Nephron progenitor cell (in vitro differentiated cells): ENCODE data around the gene UTP14C.
A peak's percentile ranks its signal among the peaks of the same experiment; 100 is the strongest.
"Not testable (repeated sequence)": the region's sequence is repeated elsewhere in the genome, so short reads cannot be mapped to it uniquely, and the experiment has no call there.

Experiments used
- DNase-seq: peaks from one replicate; pipeline ENCODE4 v3.0.0; 2021
- H3K27ac Mint-ChIP-seq: 2 replicates; pipeline ENCODE4 v1.8.0; 2021; ENCODE audit warnings: mild to moderate bottlenecking, moderate library complexity, mixed read lengths
- H3K27me3 Mint-ChIP-seq: 2 replicates; pipeline ENCODE4 v1.8.0; 2021; ENCODE audit warnings: mild to moderate bottlenecking, low read depth, mixed read lengths; ENCODE audit not compliant: poor library complexity
- H3K36me3 Mint-ChIP-seq: 2 replicates; pipeline ENCODE4 v1.8.0; 2021; ENCODE audit warnings: low read depth, mixed read lengths
- H3K4me1 Mint-ChIP-seq: 2 replicates; pipeline ENCODE4 v1.8.0; 2021; ENCODE audit warnings: mixed read lengths
- H3K4me3 Mint-ChIP-seq: 2 replicates; pipeline ENCODE4 v1.8.0; 2021; ENCODE audit warnings: mild to moderate bottlenecking, moderate library complexity, mixed read lengths
- H3K9me3 Mint-ChIP-seq: 2 replicates; pipeline ENCODE4 v1.8.0; 2021; ENCODE audit warnings: mild to moderate bottlenecking, moderate library complexity, mixed read lengths
- CTCF ChIP-seq: fragments of 200-600 bp; sonication (generic); IDR thresholded peaks from 2 replicates; pipeline ENCODE4 v1.5.0; 2021; ENCODE audit warnings: antibody characterized with exemption

The UTP14C gene

GRCh38 chr13:52043675-52044074 lies 19.2 kb downstream of the UTP14C start:
- Mint-ChIP-seq H3K36me3 (peaks cover 18% of the 10 kb centered on the region), H3K27ac (no peak overlapping the region), H3K4me1 (no peaks in the 10 kb centered on the region), H3K9me3 (peaks cover 17% of the 10 kb centered on the region), H3K4me3 (no peak overlapping the region), H3K27me3 (no peaks in the 10 kb centered on the region)
- TF ChIP-seq CTCF, result no peak
- DNase-seq, result no peak

GRCh38 chr13:52047463-52047862 lies 23.0 kb downstream of the UTP14C start:
- DNase-seq, result no peak
- peaks cover 21% of the 10 kb centered on the region for H3K9me3 Mint-ChIP-seq
- H3K4me1 Mint-ChIP-seq, result no peaks in the 10 kb centered on the region
- peaks cover 16% of the 10 kb centered on the region for H3K36me3 Mint-ChIP-seq
- TF ChIP-seq CTCF, result no peak
- no peak overlapping the region for H3K27ac Mint-ChIP-seq
- no peak overlapping the region for H3K4me3 Mint-ChIP-seq
- H3K27me3 Mint-ChIP-seq, result no peaks in the 10 kb centered on the region

- H3K9me3 Mint-ChIP-seq, result peaks cover 24% of the 10 kb centered on the region
- TF ChIP-seq CTCF, result no peak
- no peaks in the 10 kb centered on the region for H3K4me1 Mint-ChIP-seq
- no peak for DNase-seq
- no peak overlapping the region for H3K27ac Mint-ChIP-seq
- H3K4me3 Mint-ChIP-seq, result no peak overlapping the region
- peaks cover 18% of the 10 kb centered on the region for H3K36me3 Mint-ChIP-seq
- H3K27me3 Mint-ChIP-seq, result no peaks in the 10 kb centered on the region
Observed at GRCh38 chr13:52048516-52048915, 24.0 kb downstream of the UTP14C start.

GRCh38 chr13:52051400-52051799 lies 26.9 kb downstream of the UTP14C start:
- Mint-ChIP-seq H3K4me3 (no peak overlapping the region), H3K9me3 (peaks cover 30% of the 10 kb centered on the region), H3K4me1 (no peaks in the 10 kb centered on the region), H3K36me3 (peaks cover 9% of the 10 kb centered on the region), H3K27me3 (peaks cover 3% of the 10 kb centered on the region), H3K27ac (peak overlapping the region; percentile 1)
- TF ChIP-seq CTCF, result no peak
- DNase-seq, result no peak

- H3K4me3 Mint-ChIP-seq, result no peak overlapping the region
- peaks cover 9% of the 10 kb centered on the region for H3K36me3 Mint-ChIP-seq
- peaks cover 3% of the 10 kb centered on the region for H3K27me3 Mint-ChIP-seq
- H3K4me1 Mint-ChIP-seq, result no peaks in the 10 kb centered on the region
- peaks cover 35% of the 10 kb centered on the region for H3K9me3 Mint-ChIP-seq
- TF ChIP-seq CTCF, result no peak
- DNase-seq, result no peak
- H3K27ac Mint-ChIP-seq, result no peak overlapping the region
Observed at GRCh38 chr13:52053460-52053859, 29.0 kb downstream of the UTP14C start.

- peaks cover 58% of the 10 kb centered on the region for H3K9me3 Mint-ChIP-seq
- not testable (repeated sequence) for H3K4me1 Mint-ChIP-seq, H3K27me3 Mint-ChIP-seq, H3K36me3 Mint-ChIP-seq, DNase-seq, H3K27ac Mint-ChIP-seq, H3K4me3 Mint-ChIP-seq
Observed at GRCh38 chr13:52061064-52061463, 36.6 kb downstream of the UTP14C start.
